Fibroblast of lung (primary cell): ENCODE measurements around the gene ZNF598. TPM values are rescaled to one million over a fixed set of nuclear protein-coding genes. Genes with fewer than 3 reads are reported as not detected.

Source experiments
- DNase-seq, 2 donors: peaks; one replicate each; pipeline versions ENCODE4 v3.0.0 to v3.0.0-alpha.2; 2010; ENCODE audit warnings: low read depth in 2 of 2
- H2AFZ ChIP-seq: 2 replicates; pipeline ENCODE4 v1.5.1; 2012; ENCODE audit warnings: low read length, control low read depth, inconsistent platforms
- H3K27ac ChIP-seq: 2 replicates; pipeline ENCODE4 v1.5.1; 2011; ENCODE audit warnings: low read length, control low read depth; ENCODE audit not compliant: insufficient read depth
- H3K27me3 ChIP-seq: 2 replicates; pipeline ENCODE4 v1.5.1; 2011; ENCODE audit warnings: mild to moderate bottlenecking, low read length; ENCODE audit not compliant: control insufficient read depth, insufficient read depth
- H3K36me3 ChIP-seq: 2 replicates; pipeline ENCODE4 v1.5.1; 2011; ENCODE audit warnings: low read length; ENCODE audit not compliant: control insufficient read depth, insufficient read depth
- H3K4me1 ChIP-seq: 2 replicates; pipeline ENCODE4 v1.5.1; 2011; ENCODE audit warnings: low read length; ENCODE audit not compliant: control insufficient read depth, insufficient read depth; ENCODE audit errors: extremely low read depth
- H3K4me2 ChIP-seq: 2 replicates; pipeline ENCODE4 v1.5.1; 2011; ENCODE audit warnings: low read length, control low read depth; ENCODE audit not compliant: insufficient read depth; ENCODE audit errors: extremely low read depth
- H3K4me3 ChIP-seq, 4 experiments: fragments of 200-600 bp in 1 of 4; sonication (generic) in 1 of 4; replicated peaks in 1 of 4; 2 replicates each; pipeline ENCODE4 v1.5.1; 2011 to 2016; ENCODE audit warnings: low read length in 4 of 4, low read depth in 3 of 4, mild to moderate bottlenecking in 3 of 4, control low read depth in 2 of 4, inconsistent platforms in 1 of 4, mixed read lengths in 1 of 4; ENCODE audit not compliant: insufficient read depth in 1 of 4; ENCODE audit errors: control extremely low read depth in 1 of 4
- H3K79me2 ChIP-seq: 2 replicates; pipeline ENCODE4 v1.5.1; 2012; ENCODE audit warnings: mild to moderate bottlenecking, low read length, inconsistent platforms; ENCODE audit not compliant: control insufficient read depth, insufficient read depth
- H3K9ac ChIP-seq: 2 replicates; pipeline ENCODE4 v1.5.1; 2011; ENCODE audit warnings: mild to moderate bottlenecking, low read length, control low read depth; ENCODE audit not compliant: insufficient read depth
- H3K9me3 ChIP-seq: 2 replicates; pipeline ENCODE4 v1.5.1; 2012; ENCODE audit warnings: low read depth, low read length; ENCODE audit not compliant: control insufficient read depth, insufficient read depth
- H4K20me1 ChIP-seq: 2 replicates; pipeline ENCODE4 v1.5.1; 2011; ENCODE audit warnings: low read length; ENCODE audit not compliant: control insufficient read depth, insufficient read depth; ENCODE audit errors: extremely low read depth
- EZH2 ChIP-seq: IDR thresholded peaks from 2 replicates; pipeline ENCODE4 v1.5.1; 2012; ENCODE audit warnings: low read length, control low read depth, mild to moderate bottlenecking; ENCODE audit errors: missing control alignments
- polyA plus RNA-seq, 2 donors: library from polyadenylated mRNA; depleted of rRNA in 1 of 2; stranded (reverse) in 1 of 2; unstranded in 1 of 2; fragments of >200 nt; gene quantifications; 2 replicates each; pipeline ENCODE4 v1.2.1, GENCODE V29; 2011 to 2012; ENCODE audit warnings: missing spikeins in 1 of 2
- total RNA-seq: library from RNA; depleted of rRNA; stranded (reverse); fragments of >200 nt; gene quantifications from 2 replicates; pipeline ENCODE4 v1.2.1, GENCODE V29; 2014
- TF ChIP-seq, protein P1 (sequence below), 2 donors: IDR thresholded peaks in 1 of 2; conservative IDR thresholded peaks in 1 of 2; 1 replicate in 1 of 2; 2 replicates in 1 of 2; pipeline ENCODE4 v1.5.1; 2011 to 2012; ENCODE audit warnings: low read length in 2 of 2, control low read depth in 1 of 2, inconsistent platforms in 1 of 2, low read depth in 1 of 2, mild to moderate bottlenecking in 1 of 2

The ZNF598 gene
- total and polyA plus RNA-seq, 2 donors (not counting 1 experiment from before 2014, with no cell fraction given): 11.6 to 18.8 TPM

DNA sequence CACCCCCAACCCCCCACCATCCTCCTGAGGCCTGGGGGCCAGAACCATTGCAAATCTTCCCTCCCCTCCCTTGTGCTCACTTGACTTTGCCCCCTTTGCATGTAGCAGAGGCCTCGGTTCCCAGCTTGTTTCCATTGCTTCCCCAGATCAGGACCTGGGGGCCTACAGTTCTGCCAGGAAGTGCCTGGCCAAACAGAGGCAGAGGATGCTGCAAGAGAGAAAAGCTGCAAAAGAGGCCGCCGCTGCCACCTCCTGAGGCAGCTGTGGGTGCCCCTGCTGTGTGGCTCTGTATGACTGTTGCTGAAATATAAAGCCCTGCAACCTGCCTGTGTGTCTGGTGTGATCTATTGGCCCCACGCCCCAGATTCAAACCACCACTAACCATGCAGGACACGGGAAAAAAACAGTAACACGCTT is 48.0 kb downstream of the ZNF598 start:
- H3K79me2 ChIP-seq: peaks cover 52% of the 10 kb centered on the region
- no peaks in the 10 kb centered on the region for H3K27me3 ChIP-seq
- no peak overlapping the region for H3K4me3 ChIP-seq
- no peaks in the 10 kb centered on the region for H4K20me1 ChIP-seq
- H3K9ac ChIP-seq: no peak overlapping the region
- no peak overlapping the region for H3K27ac ChIP-seq
- H3K4me1 ChIP-seq: peaks cover 9% of the 10 kb centered on the region
- H3K36me3 ChIP-seq: peaks cover 26% of the 10 kb centered on the region
- DNase-seq: no peak
- H3K4me2 ChIP-seq: no peak overlapping the region
- TF ChIP-seq EZH2: no peak
- TF ChIP-seq, protein P1, sequence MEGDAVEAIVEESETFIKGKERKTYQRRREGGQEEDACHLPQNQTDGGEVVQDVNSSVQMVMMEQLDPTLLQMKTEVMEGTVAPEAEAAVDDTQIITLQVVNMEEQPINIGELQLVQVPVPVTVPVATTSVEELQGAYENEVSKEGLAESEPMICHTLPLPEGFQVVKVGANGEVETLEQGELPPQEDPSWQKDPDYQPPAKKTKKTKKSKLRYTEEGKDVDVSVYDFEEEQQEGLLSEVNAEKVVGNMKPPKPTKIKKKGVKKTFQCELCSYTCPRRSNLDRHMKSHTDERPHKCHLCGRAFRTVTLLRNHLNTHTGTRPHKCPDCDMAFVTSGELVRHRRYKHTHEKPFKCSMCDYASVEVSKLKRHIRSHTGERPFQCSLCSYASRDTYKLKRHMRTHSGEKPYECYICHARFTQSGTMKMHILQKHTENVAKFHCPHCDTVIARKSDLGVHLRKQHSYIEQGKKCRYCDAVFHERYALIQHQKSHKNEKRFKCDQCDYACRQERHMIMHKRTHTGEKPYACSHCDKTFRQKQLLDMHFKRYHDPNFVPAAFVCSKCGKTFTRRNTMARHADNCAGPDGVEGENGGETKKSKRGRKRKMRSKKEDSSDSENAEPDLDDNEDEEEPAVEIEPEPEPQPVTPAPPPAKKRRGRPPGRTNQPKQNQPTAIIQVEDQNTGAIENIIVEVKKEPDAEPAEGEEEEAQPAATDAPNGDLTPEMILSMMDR (conservative IDR thresholded peaks at IDR 0.05 in 1 of 2, IDR thresholded peaks at IDR 0.05 in 1 of 2; ENCODE audit: low read depth in 1 of 2, low read length in 2 of 2): no peak
- no peaks in the 10 kb centered on the region for H3K9me3 ChIP-seq
- H2AFZ ChIP-seq: no peak overlapping the region

DNA sequence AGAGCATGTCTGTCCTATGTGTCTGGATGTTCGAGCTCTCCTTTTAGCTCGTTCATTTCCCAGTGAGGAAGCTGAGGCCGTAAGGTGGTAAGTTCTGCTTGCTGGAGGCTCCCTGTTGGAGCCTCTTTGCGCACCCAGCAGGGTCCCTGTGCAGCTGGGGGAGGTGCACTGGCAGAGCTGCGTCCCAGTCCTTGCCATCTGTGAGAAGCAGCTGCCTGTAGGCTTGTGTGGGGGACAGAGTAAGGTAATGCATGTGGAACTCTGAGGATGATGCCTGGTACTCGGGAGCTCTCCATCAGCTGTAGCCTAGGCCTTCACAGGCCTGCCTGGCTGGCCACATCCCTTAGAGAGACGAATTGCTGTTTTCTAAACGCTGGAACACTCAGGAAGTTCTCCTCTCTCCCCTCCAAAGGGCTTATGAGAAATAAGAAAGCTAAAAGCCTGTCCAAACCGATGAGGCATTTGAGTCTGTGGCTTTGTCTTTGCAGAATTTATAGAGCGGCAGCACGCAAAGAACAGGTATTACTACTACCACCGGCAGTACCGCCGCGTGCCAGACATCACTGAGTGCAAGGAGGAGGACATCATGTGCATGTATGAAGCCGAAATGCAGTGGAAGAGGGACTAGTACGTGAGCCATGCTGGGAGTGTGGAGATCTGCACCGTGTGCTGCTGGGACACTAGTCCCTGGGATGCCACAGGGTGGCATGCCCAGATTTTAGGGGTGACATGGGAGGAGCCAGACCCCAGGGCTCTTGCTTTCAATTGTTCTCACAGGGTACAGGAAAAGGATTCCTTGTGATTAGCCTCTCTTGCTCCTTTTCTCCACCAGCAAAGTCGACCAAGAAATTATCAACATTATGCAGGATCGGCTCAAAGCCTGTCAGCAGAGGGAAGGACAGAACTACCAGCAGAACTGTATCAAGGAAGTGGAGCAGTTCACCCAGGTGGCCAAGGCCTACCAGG is 48.7 kb downstream of the ZNF598 start:
- Histone ChIP-seq H3K4me2 (peak overlapping the region; percentile 93), H3K36me3 (peaks cover 26% of the 10 kb centered on the region), H2AFZ (no peak overlapping the region), H4K20me1 (no peaks in the 10 kb centered on the region), H3K27ac (no peak overlapping the region), H3K9me3 (no peaks in the 10 kb centered on the region), H3K79me2 (peaks cover 51% of the 10 kb centered on the region), H3K4me3 (peak overlapping the region; percentile 72 to 84 (median 80)), H3K9ac (no peak overlapping the region), H3K4me1 (peaks cover 9% of the 10 kb centered on the region), H3K27me3 (no peaks in the 10 kb centered on the region)
- DNase-seq: peak; percentile 48 to 49
- TF ChIP-seq EZH2: no peak
- TF ChIP-seq, protein P1 (conservative IDR thresholded peaks at IDR 0.05 in 1 of 2, IDR thresholded peaks at IDR 0.05 in 1 of 2; ENCODE audit: low read depth in 1 of 2, low read length in 2 of 2): no peak

DNA sequence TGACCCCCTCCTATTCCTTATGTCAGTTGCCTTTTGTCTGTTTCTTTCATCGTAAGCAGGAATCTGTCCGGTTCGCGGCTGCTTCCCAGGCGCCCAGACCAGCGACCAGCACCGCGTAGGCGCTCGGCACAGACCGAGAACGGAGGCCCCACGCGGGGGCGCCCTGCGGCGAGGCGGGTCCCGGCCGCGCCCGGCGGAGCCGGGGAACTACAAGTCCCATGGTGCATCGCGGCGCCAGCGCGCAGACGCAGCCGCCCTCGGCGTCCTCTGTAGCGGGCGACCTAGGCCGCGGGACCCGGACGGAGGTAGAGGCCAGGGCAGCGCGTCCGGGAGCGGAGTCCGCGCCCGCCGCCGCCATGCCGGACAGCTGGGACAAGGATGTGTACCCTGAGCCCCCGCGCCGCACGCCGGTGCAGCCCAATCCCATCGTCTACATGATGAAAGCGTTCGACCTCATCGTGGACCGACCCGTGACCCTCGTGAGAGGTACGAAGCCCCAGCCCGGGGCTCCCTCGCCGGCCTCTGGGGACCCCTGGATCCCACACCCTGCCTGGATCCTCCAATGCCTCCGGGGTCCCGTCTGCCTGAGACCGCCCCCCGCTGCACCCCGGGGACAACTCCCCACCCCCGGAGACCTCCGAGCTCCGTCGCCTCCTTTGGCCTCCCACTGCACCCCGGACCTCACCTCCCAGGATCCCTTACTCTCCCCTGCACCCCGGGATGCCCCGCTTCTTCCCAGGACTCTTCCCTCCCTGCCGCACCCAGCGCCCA is 50.2 kb downstream of the ZNF598 start, which contains the start of gene NDUFB10:
Gene NDUFB10 (plus strand): TSS at position 270 of the 771 bp plus-strand sequence. CDS start 87 bp downstream, at position 357.
- Histone ChIP-seq H3K27me3 (no peaks in the 10 kb centered on the region), H3K4me1 (peaks cover 6% of the 10 kb centered on the region), H3K9ac (peak within 1 kb of the TSS; percentile 84), H3K79me2 (peaks cover 39% of the 10 kb centered on the region), H3K4me2 (peak within 1 kb of the TSS; percentile 93), H3K9me3 (no peaks in the 10 kb centered on the region), H2AFZ (peak within 1 kb of the TSS; percentile 85), H4K20me1 (no peaks in the 10 kb centered on the region), H3K27ac (peak within 1 kb of the TSS; percentile 77), H3K4me3 (peak within 1 kb of the TSS; percentile 72 to 84 (median 80)), H3K36me3 (peaks cover 26% of the 10 kb centered on the region)
- peak; percentile 83 to 91 for DNase-seq
- no peak for TF ChIP-seq EZH2
- TF ChIP-seq, protein P1 (conservative IDR thresholded peaks at IDR 0.05 in 1 of 2, IDR thresholded peaks at IDR 0.05 in 1 of 2; ENCODE audit: low read depth in 1 of 2, low read length in 2 of 2): peak; percentile 39 to 57
